Left renal cortex interstitium (tissue), 4 donors: Measurements from ENCODE around the gene ARHGEF17. TPM values are rescaled to one million over a fixed set of nuclear protein-coding genes. Genes with fewer than 3 reads are reported as not detected.

Experiments
- DNase-seq, 4 donors: peaks; one replicate each; pipeline ENCODE4 v3.0.0-alpha.2; 2013; ENCODE audit warnings: low read depth in 4 of 4, low spot score in 2 of 4, missing footprints in 1 of 4
- polyA plus RNA-seq, 4 donors: library from polyadenylated mRNA; unstranded; fragments of 120-200 nt; gene quantifications; one replicate each; pipeline ENCODE4 v1.2.1, GENCODE V29; 2013; ENCODE audit not compliant: insufficient read length in 4 of 4

Gene ARHGEF17
- polyA plus RNA-seq, 4 donors = 64.5 to 123 (median 97.6) TPM

GRCh38 chr11:73372375-73372993, 64.4 kb downstream of the ARHGEF17 start:
- no peak for DNase-seq

GRCh38 chr11:73374151-73374550, 66.1 kb downstream of the ARHGEF17 start:
- DNase-seq = no peak

GRCh38 chr11:73375830-73376159, 67.7 kb downstream of the ARHGEF17 start:
- DNase-seq = no peak

- peak in 3 of 4 donors; percentile 74 to 80 (median 78) for DNase-seq
Observed at GRCh38 chr11:73376160-73376802, 68.2 kb downstream of the ARHGEF17 start, which contains the start of gene RELT. Gene RELT, plus strand, starts transcription at chr11:73376399. Its CDS starts 12,738 bp downstream, at chr11:73389137.

GRCh38 chr11:73376803-73377629, 68.9 kb downstream of the ARHGEF17 start:
- DNase-seq = no peak

GRCh38 chr11:73379189-73379880, 71.3 kb downstream of the ARHGEF17 start:
- DNase-seq = no peak

- DNase-seq = no peak
Observed at GRCh38 chr11:73380331-73380730, 72.3 kb downstream of the ARHGEF17 start.

GRCh38 chr11:73380897-73381410, 72.9 kb downstream of the ARHGEF17 start:
- no peak for DNase-seq

- no peak for DNase-seq
Observed at GRCh38 chr11:73381589-73381988, 73.5 kb downstream of the ARHGEF17 start.

- no peak for DNase-seq
Observed at GRCh38 chr11:73382183-73382582, 74.1 kb downstream of the ARHGEF17 start.

- DNase-seq = no peak
Observed at GRCh38 chr11:73382747-73383146, 74.7 kb downstream of the ARHGEF17 start.

- peak in 1 of 4 donors; percentile 31 for DNase-seq
Observed at GRCh38 chr11:73383249-73384124, 75.4 kb downstream of the ARHGEF17 start.

- DNase-seq = no peak
Observed at GRCh38 chr11:73384125-73384441, 76.0 kb downstream of the ARHGEF17 start.

- no peak for DNase-seq
Observed at GRCh38 chr11:73384531-73384871, 76.4 kb downstream of the ARHGEF17 start.

- no peak for DNase-seq
Observed at GRCh38 chr11:73384872-73385689, 77.0 kb downstream of the ARHGEF17 start.

GRCh38 chr11:73386016-73386415, 77.9 kb downstream of the ARHGEF17 start:
- no peak for DNase-seq

- no peak for DNase-seq
Observed at GRCh38 chr11:73386546-73386945, 78.5 kb downstream of the ARHGEF17 start.

GRCh38 chr11:73387594-73388264, 79.7 kb downstream of the ARHGEF17 start:
- peak in 3 of 4 donors; percentile 41 to 57 (median 44) for DNase-seq
